Dermis microvascular lymphatic vessel endothelial cell (primary cell): ENCODE data around the gene ATP2B3. TPM values are rescaled to one million over a fixed set of nuclear protein-coding genes. Genes with fewer than 3 reads are reported as not detected.

Experiments
- DNase-seq, 2 donors: peaks; one replicate each; pipeline versions ENCODE4 v3.0.0 to v3.0.0-alpha.2; 2010; ENCODE audit warnings: low read depth in 2 of 2
- total RNA-seq: library from RNA; depleted of rRNA; stranded (reverse); fragments of >200 nt; gene quantifications from 2 replicates; pipeline ENCODE4 v1.2.1, GENCODE V29; 2014

ATP2B3 gene
- total RNA-seq, 1 donor from 2014 or later = not detected

DNA sequence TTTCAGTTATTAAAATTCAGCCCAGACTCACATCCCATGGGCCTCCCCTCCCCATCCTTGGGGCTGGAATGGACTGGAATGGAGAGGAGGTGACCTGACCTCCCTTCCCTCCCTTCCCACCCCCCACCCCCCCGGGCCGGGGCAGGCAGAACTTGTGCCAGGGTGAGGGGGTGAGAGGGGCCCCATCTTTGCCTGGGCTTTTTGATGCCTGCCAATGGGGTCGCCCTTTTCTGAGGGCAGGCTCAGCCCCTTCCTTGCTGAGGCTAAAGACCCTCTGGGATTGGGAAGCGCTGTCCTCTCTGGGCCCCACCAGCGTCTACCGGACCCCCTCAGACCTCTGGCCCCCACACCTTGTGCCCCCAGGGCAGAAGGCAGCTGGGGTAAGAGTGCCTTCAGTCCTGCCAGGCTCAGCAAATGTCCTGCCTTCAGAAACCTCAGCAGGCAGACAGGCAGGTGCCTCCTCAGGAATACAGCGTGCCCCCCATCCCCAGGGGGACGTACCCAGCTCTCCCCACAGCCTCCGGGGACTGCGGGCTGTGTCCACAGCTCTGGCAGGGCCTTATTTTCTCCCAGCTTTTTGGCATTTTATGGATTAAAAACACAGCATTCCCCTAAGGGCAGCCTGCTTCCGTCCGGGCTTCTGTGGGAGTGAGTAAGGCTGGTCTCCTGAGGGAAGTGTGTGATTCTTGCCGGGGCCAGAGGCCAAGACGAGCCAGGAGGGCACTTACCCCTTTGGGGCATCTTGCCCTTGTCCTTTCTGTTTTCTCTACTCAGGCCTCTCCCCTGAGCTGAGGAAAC, 94.1 kb downstream of the ATP2B3 start:
- DNase-seq = no peak

DNA sequence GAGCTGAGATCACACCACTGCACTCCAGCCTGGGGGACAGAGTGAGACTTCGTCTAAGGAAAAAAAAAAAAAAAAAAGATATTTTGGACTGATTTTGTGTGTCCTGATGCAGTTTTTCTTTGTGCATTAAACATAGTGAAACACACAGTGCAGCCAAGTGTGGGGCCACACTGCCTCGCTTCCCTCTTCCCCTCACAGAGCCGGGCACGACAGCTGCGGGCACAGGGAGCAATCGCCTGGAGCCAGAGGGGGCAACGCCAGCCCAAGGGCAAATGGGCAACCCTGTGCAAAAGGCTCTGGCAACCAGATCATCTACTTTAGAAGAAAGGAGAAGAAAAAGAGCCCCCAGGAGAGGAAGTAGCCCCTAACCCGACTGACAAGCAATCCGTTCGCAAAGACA, 95.0 kb downstream of the ATP2B3 start:
- no peak for DNase-seq

DNA sequence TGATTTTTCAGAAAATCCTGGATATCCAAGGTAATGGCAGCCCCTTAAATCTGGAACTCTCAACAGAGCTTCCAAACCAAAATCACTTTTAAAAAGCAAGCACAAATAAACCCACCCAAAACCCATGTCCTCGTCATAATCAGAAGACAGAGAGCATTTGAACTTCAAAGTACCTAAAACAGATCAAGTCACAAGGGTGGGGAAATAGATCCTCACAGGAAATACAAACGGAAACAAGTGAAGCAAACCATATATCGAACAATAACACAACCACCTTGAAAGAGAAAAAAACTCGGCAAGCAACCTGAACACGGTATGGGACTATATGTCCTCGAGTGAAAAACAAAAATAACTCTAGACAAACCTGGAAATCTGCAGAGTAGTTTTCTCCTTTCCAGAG, 97.4 kb downstream of the ATP2B3 start:
- DNase-seq = no peak

DNA sequence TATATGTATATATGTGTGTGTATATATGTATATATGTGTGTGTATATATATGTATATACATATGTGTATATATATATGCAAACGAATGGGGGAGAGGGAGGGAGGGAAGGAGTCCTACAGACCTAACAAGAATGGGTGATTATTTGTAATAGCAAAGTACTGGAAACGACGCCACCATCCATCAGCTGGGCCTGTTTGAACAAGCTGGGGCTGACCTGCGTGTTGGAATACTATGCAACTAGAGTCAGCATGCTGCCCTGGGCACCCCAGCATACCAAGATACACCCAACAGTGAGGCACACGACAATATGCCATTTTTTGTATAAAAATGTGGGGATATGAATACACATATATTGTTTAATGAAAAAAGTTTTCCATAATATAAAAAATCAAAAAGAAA, 103.1 kb downstream of the ATP2B3 start:
- DNase-seq = no peak

DNA sequence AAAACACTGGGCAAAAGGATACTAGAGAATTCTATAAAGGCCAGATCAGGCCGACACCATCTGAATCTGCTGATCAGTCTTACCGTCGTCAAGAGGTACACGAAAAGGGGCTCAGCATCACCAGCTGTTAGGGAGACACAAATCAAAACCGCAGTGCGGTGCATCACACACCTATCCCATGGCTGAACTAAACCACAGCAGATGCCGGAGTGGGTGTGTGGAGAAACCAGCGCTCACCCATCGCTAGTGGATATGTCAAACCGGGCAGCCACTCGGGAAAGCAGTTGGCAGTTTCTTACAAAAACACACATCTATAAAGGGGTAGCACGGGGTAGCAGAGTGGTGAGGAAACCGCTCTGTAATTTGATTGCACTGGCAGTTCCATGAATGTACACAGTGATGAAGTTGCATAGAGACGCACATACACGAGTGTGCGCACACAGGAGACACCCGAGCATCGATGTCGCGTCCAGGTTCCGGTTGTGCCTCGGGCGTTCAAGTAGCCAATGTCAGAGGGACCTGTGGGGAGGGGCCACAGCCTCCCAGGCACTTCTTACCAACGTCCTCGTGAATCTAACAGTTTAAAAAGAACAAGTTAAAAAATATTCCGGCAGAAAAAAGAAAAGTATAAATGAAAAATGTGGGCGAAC, 104.6 kb downstream of the ATP2B3 start:
- no peak for DNase-seq

DNA sequence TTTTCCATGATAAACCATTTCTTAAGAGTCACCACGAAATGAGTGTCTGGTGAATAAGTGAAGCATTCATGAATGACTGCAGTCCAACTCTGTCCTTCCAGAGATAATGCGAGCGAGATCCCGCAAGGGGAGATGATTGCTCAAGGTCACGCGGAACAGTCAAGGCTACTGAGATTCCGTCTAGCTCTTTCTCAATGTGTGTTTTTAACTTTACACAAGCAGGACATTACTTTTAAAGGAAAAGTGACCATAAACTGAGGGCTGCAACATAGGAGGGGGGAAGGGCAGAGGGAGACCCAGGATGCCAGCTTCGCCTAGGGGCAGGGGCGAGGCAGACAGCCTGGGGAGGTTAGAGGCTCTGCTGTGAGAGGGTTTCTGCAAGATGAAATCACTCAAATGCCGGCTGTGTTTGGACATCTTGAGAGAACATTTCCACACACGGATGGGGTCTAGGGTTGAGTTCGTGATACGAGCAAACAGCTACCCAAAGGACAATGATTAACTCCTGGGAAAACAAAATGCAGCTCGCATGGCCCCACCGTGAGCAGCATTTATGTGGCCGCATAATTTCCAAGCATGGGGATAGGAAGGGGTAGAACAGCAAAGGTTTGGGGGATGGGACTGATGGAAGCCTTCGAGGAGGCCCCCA, 105.3 kb downstream of the ATP2B3 start:
- DNase-seq = no peak

DNA sequence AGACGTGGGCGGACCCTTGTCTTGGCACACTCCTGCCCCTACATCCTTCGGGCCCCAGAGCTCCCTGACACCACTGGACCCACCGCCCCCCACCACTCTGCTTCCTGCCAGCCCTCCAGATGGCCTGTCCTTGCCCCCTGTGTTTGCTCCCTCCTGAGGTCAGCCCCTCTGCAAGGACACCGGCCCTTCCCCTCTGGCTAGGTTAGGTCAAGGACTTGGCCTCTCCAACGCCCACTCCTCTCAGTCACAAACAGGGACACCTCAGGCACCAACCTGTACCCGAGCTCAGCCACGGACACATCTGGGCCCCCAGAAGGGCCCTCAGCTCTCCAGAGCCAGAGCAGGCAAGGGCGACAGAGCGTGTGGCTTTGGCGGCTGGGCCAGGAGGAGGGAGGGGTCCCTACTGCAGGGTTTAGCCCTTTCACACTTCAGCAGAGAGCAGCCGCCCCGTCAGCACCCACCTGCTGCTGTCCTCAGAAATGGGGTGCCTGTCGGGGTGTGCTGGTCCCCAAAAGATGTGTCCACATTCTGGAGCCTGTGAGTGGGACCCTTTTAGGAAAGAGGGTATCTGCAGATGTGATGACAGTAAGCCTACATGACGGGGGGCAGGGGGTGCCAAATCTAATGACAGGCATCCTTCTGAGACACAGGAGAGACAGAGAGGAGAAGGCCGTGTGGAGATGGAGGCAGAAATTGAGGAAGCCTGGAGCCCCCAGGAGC, 106.0 kb downstream of the ATP2B3 start:
- no peak for DNase-seq

DNA sequence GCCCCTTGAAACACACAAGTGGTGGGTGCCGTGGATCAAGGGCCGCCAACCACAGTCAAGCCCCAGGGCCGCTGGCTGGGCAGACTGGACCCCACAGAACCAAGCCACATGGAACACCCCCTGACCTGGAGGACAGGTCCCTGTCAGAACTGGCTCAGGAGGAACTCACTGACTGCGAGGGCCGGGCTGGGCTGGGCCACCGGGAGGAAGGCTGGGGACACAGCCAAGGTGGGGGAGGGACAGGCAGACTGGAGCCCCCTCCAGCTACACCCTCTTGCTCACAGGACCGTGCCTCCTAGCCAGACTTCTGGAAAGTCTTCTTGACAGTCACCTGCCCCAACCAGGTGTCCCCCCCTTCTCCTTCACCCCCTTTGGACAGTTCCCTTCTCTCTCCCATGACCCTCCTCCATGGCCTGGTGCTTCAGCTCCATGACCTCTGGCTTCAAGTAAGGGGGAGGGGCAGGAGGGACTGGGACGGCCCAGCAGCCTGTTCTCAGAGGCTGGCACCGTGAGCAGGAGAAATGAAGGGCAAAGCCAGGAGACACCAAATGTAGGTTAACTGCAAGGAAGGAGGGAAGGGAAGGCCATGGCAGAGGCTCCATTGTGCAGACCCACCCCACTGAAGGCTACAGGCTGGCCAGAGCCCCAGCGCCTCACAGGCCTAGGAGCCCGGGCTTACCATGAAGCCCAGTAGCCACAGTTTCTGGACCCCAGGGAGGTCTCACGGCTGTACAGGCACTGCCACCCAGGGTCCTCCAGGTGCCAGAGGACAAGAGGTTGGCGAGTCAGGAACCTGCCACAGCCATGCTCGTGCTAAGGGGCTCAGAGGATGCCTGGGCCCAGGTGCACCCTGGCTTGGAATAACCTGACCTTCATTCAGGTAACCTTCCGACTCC, 107.0 kb downstream of the ATP2B3 start:
- DNase-seq = no peak

DNA sequence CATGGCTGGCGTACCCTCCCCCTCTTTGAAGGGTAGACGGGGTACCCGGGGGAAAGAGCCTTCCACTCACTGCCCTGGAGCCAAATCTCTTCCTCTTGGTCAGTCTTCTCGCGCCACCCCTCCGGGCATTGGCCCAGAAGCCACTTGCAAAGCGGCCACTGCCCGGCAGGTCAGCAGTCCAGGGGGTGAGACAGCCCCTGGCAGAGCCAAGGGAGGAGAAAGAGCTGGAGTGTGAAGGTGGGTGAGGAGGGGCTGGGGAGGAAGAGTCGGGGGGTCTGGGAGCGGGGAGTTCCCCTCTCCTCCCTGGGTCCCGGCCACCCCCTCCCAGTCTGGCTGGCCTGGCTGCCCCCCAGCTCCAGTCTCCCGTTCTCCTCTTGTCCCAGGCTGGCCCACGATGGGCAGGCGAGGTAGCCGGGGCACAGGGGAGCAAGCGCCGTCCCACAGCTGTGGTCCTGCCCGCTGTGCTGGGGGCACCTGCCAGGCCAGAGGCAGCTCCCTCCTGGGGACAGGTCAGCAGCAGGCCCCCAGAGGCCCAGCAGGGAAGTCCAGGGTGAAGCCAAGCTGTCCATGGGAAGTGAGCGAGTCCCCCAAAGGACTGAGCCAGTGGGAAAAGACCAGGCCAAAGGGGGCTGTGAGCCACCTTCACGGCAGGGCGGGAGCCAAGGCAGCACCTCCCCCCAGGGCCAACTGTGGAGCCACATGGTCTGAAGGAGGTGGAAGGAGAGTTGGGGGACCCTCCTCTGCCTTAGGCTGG, 108.0 kb downstream of the ATP2B3 start:
- no peak for DNase-seq

DNA sequence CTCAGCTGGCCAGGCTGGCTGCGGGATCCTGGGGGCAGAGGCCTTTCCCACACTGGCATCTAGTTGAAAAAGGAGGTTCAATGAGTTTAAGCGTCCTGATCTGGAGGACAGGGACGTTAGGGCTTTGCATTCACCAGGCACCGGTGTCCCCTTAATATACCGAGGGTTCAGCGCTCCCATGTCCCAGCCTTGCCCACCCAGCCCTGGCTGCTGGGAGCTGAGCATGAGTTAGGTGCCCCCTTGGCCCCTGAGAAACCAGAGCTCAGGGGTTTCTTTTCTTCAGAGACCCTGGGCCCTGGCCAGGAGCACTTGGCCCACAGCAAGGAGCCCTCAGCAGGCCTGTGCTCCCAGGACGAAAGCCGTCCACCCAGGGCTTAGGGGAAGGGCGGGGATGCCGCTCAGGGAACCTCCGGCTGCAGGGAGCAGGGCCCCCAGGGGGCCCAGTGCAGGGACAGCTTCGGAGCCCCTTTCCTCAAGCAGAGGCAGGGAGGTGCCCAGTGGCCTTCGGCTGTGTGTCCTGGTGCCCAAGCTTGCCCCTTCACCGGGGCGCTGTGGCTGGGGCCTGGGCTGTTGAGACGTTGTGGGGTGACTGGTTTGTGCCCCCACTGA, 108.7 kb downstream of the ATP2B3 start:
- no peak for DNase-seq

DNA sequence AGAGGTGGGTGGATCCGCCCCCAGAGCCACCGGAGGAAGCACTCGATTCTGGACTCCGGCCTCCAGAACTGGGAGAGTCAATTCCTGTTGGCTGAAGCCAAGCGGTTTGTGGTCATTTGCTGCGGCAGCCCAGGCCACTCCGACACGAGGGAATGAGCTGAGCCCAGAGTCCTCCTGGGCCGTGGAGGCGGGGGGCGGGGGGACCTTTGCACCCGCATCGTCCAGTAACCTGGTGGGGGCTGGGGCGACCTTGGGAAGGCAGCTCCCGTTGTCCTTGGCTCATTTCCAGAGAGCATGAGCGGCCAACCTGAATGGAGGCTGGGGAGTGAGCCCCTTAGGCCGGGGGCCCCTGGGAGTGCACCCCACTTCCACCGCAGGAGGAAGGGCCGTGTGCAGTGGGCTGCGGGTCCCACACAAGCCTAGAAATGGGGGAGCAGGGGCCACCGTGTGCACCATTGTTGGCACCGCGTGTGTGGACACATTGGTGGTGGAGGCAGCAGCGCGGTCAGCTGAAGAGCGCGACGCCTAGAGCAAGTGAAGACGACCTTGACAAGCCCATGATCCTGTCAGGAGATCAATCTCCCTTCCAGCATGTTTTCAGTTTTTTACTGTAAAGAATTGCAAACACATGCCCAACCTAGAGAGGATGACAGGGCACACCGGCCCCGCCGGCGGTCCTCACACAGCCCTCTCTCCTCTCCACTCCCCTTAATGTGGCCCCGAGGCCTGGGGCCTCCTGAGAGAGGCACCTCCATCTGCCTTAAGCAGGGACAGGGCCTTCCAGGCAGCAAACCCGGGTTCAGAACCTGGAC, 109.6 kb downstream of the ATP2B3 start:
- no peak for DNase-seq

DNA sequence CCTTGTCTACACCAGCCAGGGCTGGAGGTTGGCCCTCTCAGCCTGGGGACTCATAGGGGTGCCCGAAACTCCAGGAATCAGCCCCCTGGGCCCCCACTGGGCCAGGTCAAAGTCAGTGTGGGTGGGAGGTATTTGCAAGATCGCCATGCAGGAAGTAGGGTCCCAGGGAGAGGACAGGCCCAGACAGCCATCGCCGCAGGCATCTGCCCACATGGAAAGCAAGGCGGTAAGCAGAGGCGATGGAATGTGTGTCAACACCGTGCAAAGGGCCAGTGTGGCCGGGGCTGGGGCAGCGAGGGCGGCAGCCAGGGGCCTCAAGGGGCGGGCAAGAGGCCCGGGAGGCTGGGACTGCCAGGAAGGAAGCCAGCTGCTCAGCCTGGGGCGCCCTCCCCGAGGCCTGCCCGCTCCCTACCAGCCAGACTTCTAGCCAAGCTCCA, 110.3 kb downstream of the ATP2B3 start:
- DNase-seq = no peak

DNA sequence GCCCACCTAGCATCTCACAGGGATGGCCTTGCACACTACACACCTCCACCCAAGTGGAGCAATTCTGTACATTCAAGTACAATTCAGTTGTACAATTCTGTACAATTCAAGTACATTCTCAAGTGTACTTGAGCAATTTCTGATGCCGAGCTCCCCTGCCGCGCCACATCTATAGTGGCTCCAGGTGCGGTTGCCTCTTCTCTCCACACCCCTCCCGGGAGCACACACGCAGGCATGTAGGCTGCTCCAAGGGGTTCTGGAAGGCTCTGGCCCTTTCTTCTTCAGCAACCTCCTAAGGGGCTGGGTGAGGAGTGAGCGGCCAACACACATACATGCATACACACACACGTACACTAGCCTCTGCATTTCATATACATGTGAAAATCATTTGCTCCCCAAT, 110.7 kb downstream of the ATP2B3 start:
- DNase-seq = no peak

DNA sequence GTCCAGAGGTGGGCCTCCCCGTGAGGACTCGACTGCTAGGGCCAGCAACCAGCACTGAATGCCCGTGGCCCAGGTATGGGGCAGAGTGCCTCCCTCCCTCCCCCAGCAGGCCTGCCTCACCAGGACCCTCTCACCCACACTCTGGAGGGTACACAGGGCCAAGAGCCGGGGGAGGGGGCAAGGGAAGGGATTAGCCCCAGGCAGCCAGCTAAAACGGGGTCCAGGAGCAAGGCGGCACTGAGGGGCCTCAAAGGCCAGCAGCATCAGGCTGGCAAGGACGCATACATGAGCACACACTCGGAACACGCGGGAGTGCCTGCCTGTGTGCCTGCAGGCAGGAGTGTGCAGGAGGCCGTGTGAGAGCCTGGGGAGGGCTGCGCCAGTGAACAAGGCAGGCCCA, 111.2 kb downstream of the ATP2B3 start:
- DNase-seq = no peak

DNA sequence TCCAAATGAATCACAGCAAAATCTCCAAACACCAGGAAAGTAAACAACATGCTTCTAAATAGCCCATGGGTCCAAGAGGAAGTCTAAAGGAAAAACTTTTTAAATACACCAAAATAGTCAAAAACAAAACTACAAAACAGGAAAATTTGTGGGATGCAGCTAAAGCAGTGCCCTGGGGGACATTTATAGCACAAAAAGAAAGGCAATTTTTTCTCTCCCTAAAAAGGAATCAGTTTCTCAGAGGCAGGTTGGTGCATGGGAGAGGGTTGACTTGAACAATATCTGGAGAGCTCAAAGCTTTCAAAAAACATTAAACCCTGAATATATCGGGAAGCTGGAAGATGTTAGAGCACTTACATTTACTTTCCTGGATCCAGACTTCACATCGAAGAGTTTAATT, 113.9 kb downstream of the ATP2B3 start:
- DNase-seq = no peak

DNA sequence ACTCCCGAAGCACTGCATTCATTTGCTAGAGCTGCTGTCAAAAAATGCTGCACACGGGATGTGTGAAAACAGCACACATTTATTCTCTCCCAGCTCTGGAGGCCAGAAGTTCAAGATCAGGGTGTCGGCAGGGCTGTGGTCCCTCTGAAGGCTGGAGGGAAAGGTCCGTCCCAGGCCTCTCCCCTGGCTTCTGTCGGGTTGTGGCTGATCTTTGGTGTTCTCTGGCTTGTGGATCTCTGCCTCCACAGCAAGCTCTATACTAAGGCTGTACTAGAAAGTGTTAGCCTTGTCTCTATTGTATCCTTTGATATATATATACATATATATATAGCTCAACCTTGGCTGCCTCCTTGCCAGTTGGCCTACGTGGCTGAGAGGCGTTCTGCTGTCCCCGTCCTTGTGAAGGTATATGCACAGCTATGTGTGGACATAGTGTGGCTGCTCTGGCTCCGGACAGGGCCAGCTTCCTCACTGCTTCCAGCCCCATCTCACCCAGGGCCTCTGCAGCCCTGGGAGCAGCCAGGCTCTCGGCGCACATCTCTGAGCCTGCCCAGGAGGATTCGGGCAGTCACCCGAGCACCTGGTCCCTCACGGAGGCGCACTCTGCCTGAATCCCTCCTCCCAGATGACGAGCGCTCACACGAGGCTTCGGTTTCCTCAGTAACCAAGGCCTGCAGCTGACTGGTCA, 114.6 kb downstream of the ATP2B3 start:
- no peak for DNase-seq
